OCI-LY7 (cell line): Measurements from ENCODE around the gene TPST1. TPM values are rescaled to one million over a fixed set of nuclear protein-coding genes. Genes with fewer than 3 reads are reported as not detected.

Source experiments
- BruUV-seq: library from RNA; stranded (reverse); fragments of 400-500 nt; replicated peaks from 2 replicates; lab custom pipeline; 2021; lab: Mats Ljungman, UMichigan
- CTCF ChIA-PET: fragments of 300-600 bp; sonication (Branson Sonifier 250); formaldehyde crosslinking; loops from one replicate; lab custom pipeline; 2022; ENCODE audit warnings: antibody characterized with exemption; ENCODE audit not compliant: unreplicated experiment; lab: Charles Lee
- POLR2A ChIA-PET: fragments of 300-600 bp; sonication (Branson Sonifier 250); formaldehyde crosslinking; loops from one replicate; lab custom pipeline; 2022; ENCODE audit warnings: antibody characterized with exemption; lab: Charles Lee
- DNase-seq: peaks from one replicate; pipeline ENCODE4 v3.0.0-alpha.2; 2015; ENCODE audit warnings: low spot score
- H2AFZ ChIP-seq: fragments of 200-600 bp; sonication (generic), shearing (Covaris generic); 2 replicates; pipeline ENCODE4 v1.6.1; 2014; ENCODE audit warnings: mild to moderate bottlenecking, antibody characterized with exemption, low read length, moderate library complexity
- H3K27ac ChIP-seq: fragments of 200-600 bp; sonication (generic); 2 replicates; pipeline ENCODE4 v1.5.1; 2014; ENCODE audit warnings: mixed run types, low read depth, mild to moderate bottlenecking, moderate library complexity, low read length, inconsistent platforms; ENCODE audit not compliant: poor library complexity, severe bottlenecking
- H3K36me3 ChIP-seq: fragments of 200-600 bp; sonication (generic); 2 replicates; pipeline ENCODE4 v1.6.1; 2014; ENCODE audit warnings: mild to moderate bottlenecking, antibody characterized with exemption, low read length, moderate library complexity, mixed read lengths; ENCODE audit not compliant: insufficient read depth
- H3K4me1 ChIP-seq: fragments of 200-600 bp; sonication (generic); 2 replicates; pipeline ENCODE4 v1.5.1; 2014; ENCODE audit warnings: mild to moderate bottlenecking, low read length; ENCODE audit not compliant: insufficient read depth, poor library complexity, severe bottlenecking
- H3K4me2 ChIP-seq: fragments of 200-600 bp; sonication (generic); 2 replicates; pipeline ENCODE4 v1.6.1; 2014; ENCODE audit warnings: mild to moderate bottlenecking, low read length
- H3K4me3 ChIP-seq: fragments of 200-600 bp; sonication (generic); 2 replicates; pipeline ENCODE4 v1.5.1; 2014; ENCODE audit warnings: mild to moderate bottlenecking, low read depth, low read length; ENCODE audit not compliant: poor library complexity, severe bottlenecking
- H3K79me2 ChIP-seq: fragments of 200-600 bp; sonication (generic); 2 replicates; pipeline ENCODE4 v1.6.1; 2016; ENCODE audit warnings: low read depth, mild to moderate bottlenecking, low read length, moderate library complexity, mixed read lengths; ENCODE audit not compliant: insufficient read depth
- H3K9me2 ChIP-seq: fragments of 200-600 bp; sonication (generic); 2 replicates; pipeline ENCODE4 v1.6.1; 2016; ENCODE audit warnings: mild to moderate bottlenecking, low read length, mixed read lengths; ENCODE audit not compliant: insufficient read depth
- H3K9me3 ChIP-seq: fragments of 200-600 bp; sonication (generic); 2 replicates; pipeline ENCODE4 v1.6.1; 2014; ENCODE audit warnings: mild to moderate bottlenecking, mixed run types, low read length, mixed read lengths
- H4K20me1 ChIP-seq: fragments of 200-600 bp; sonication (generic); 2 replicates; pipeline ENCODE4 v1.6.1; 2014; ENCODE audit warnings: mild to moderate bottlenecking, antibody characterized with exemption, low read length, moderate library complexity, mixed read lengths; ENCODE audit not compliant: insufficient read depth
- EZH2phosphoT487 ChIP-seq: fragments of 200-600 bp; sonication (generic); IDR thresholded peaks from 2 replicates; pipeline ENCODE4 v1.6.1; 2018; ENCODE audit warnings: low read depth, borderline replicate concordance, mild to moderate bottlenecking, mixed run types, antibody characterized with exemption, low read length, moderate library complexity, mixed read lengths
- intact Hi-C: fragments of 100-400 bp; cut with micrococcal nuclease; formaldehyde crosslinking; loops from one replicate; pipeline ENCODE4 v1.10.0; 2022; ENCODE audit not compliant: unreplicated experiment
- total RNA-seq, 2 experiments: library from RNA; depleted of rRNA in 1 of 2; stranded (reverse); fragments of >200 nt in 1 of 2; shearing (Covaris generic) in 1 of 2; gene quantifications; 2 replicates each; pipeline ENCODE4 v1.2.3, GENCODE V29; 2014 to 2022
- TF ChIP-seq, protein P1 (sequence below): fragments of 200-600 bp; sonication (generic); conservative IDR thresholded peaks from 2 replicates; pipeline ENCODE4 v1.5.1; 2014; ENCODE audit warnings: mild to moderate bottlenecking, antibody characterized with exemption, low read length, moderate library complexity, mixed read lengths

Gene TPST1
- total RNA-seq, 2 experiments from 2014 or later, result 3.5 to 6.6 TPM

DNA sequence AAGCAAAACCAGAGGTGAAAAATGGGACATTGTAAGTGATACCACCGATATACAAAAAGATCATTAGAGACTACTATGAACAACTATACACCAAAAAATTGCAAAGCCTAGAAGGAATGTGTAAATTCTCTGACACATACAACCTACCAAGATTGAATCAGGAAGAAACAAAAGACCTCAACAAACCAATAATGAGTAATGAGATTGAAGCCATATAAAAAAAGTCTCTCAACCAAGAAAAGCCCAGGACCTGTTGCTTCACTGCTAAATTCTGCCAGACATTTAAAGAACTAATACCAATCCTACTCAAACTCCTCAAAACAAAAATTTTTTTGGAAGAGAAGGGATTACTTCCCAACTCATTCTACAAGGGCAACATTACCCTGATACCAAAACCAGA lies 134.0 kb downstream of the TPST1 start:
- Histone ChIP-seq H3K79me2 (no peaks in the 10 kb centered on the region), H3K4me1 (no peaks in the 10 kb centered on the region), H3K27ac (no peak overlapping the region), H3K4me2 (no peak overlapping the region), H3K36me3 (no peaks in the 10 kb centered on the region), H4K20me1 (no peaks in the 10 kb centered on the region), H3K4me3 (no peak overlapping the region), H3K9me3 (peaks cover 5% of the 10 kb centered on the region; the same call in 1 of the 2 replicates), H2AFZ (no peak overlapping the region), H3K9me2 (no peaks in the 10 kb centered on the region)
- no peak for DNase-seq
- TF ChIP-seq EZH2phosphoT487, result no peak
- TF ChIP-seq, protein P1, sequence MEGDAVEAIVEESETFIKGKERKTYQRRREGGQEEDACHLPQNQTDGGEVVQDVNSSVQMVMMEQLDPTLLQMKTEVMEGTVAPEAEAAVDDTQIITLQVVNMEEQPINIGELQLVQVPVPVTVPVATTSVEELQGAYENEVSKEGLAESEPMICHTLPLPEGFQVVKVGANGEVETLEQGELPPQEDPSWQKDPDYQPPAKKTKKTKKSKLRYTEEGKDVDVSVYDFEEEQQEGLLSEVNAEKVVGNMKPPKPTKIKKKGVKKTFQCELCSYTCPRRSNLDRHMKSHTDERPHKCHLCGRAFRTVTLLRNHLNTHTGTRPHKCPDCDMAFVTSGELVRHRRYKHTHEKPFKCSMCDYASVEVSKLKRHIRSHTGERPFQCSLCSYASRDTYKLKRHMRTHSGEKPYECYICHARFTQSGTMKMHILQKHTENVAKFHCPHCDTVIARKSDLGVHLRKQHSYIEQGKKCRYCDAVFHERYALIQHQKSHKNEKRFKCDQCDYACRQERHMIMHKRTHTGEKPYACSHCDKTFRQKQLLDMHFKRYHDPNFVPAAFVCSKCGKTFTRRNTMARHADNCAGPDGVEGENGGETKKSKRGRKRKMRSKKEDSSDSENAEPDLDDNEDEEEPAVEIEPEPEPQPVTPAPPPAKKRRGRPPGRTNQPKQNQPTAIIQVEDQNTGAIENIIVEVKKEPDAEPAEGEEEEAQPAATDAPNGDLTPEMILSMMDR, result no peak
- intact Hi-C loops, result no loop called here
- no TSS peak for BruUV-seq
- ChIA-PET CTCF (no interaction called here), POLR2A (no interaction called here)

DNA sequence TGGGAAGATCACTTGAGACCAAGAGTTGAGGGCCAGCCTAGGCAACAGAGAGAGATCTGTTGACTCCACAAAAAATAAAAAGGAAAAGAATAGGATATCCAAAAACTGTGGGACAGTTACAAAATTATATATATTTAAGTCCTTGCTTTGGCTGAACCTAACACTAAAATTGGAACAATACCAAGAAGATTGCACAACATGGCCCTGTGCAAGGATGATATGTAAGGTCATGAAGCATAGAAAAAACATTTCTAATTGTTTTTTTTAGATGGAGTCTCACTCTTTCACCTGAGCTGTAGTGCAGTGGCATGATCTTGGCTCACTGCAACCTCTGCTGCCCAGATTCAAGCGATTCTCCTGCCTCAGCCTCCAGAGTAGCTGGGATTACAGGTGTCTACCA lies 139.0 kb downstream of the TPST1 start:
- H3K9me3 ChIP-seq, result no peaks in the 10 kb centered on the region
- H3K4me2 ChIP-seq, result no peak overlapping the region
- ChIA-PET POLR2A (no interaction called here), CTCF (no interaction called here)
- no peaks in the 10 kb centered on the region for H3K9me2 ChIP-seq
- intact Hi-C loops, result no loop called here
- no peak overlapping the region for H2AFZ ChIP-seq
- H3K36me3 ChIP-seq, result no peaks in the 10 kb centered on the region
- BruUV-seq, result no TSS peak
- H4K20me1 ChIP-seq, result no peaks in the 10 kb centered on the region
- no peak for TF ChIP-seq EZH2phosphoT487
- TF ChIP-seq, protein P1, result no peak
- H3K4me1 ChIP-seq, result no peaks in the 10 kb centered on the region
- no peak overlapping the region for H3K4me3 ChIP-seq
- no peak overlapping the region for H3K27ac ChIP-seq
- no peak for DNase-seq
- H3K79me2 ChIP-seq, result no peaks in the 10 kb centered on the region

DNA sequence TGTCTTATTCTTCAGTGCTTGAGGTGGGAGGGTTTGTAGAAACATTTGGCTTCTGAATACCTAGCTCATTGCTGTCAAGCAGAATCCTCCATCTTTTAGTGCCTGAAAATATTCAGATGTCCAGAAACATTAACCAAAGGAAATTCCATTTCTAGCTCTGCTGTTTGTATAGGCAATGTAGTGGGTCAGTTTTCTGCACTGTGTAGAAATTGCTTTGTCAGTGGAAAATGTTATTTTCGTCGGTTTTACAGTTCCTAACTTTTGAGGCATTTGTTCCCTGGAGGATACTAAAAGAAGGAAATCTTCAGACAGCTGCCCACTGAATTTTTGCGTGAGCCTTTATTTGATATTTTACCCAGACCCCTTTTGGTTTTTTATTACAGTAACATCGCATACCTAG lies 143.4 kb downstream of the TPST1 start:
- H4K20me1 ChIP-seq, result no peaks in the 10 kb centered on the region

More for the DNA sequence above, 143.4 kb downstream of the TPST1 start:
- no peaks in the 10 kb centered on the region for H3K9me3 ChIP-seq
- H3K79me2 ChIP-seq, result no peaks in the 10 kb centered on the region
- H3K36me3 ChIP-seq, result no peaks in the 10 kb centered on the region
- H3K9me2 ChIP-seq, result no peaks in the 10 kb centered on the region
- CTCF ChIA-PET, result no interaction called here
- intact Hi-C loops, result no loop called here
- H2AFZ ChIP-seq, result no peak overlapping the region
- no peak overlapping the region for H3K4me3 ChIP-seq
- no TSS peak for BruUV-seq
- TF ChIP-seq EZH2phosphoT487, result no peak
- TF ChIP-seq, protein P1, result no peak
- H3K4me1 ChIP-seq, result no peaks in the 10 kb centered on the region
- POLR2A ChIA-PET, result interaction anchor here (1.5 kb wide), 1 partner anchor 12 kb away, joined by 5 read pairs; no protein-coding TSS in a partner anchor
- DNase-seq, result no peak
- H3K4me2 ChIP-seq, result no peak overlapping the region
- no peak overlapping the region for H3K27ac ChIP-seq
